ENCODE results near the gene ABLIM3. TPM values are rescaled to one million over a fixed set of nuclear protein-coding genes. Genes with fewer than 3 reads are reported as not detected.

The ABLIM3 gene
- total RNA-seq, 1 experiment from 2014 or later = 70.9 TPM

DNA sequence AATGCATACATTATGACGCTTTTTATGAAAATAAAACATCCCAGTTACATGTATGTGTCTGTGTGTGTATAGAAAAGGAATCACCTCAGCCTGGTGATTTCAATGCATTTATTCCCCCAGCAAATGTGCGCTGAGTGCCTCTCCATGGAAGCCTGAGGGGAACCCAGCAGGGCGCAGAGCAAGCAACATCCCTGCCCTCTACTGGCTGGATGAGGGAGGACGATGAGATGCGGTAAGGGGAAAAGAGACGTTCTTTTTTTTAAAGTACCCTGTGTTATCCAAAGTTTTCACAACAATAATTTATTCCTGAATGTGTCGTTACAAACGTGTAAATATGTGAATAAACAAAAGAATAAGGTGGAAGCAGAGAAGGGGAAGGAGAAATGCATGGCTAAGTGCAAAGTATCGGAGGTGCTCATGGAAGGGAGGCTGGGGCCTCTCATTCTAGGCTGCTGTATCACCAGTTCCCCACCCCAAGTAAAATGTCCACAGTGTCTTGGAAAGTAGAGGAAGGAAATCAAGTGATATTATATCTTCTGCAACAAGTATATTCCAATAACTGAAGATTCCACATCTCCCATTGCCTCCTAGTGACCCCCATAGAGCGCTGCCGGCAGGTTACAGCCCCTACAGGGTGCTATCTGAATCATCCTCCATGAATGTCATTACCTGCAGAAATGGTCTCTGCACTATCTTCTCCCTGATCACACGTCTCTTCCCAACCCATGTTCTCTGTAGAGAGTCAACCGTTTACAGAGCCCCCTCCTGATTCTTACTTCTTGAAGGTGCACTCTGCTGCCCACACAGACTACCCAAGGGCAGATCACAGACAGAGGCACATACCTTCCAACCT is 13.0 kb upstream of the ABLIM3 start:
- DNase-seq = peak; percentile 79
- intact Hi-C loops (cut with micrococcal nuclease; ENCODE audit: unreplicated experiment) = no loop called here
- Mint-ChIP-seq H3K27me3 (ENCODE audit: unreplicated experiment) (no peaks in the 10 kb centered on the region), H3K4me3 (ENCODE audit: low read depth, unreplicated experiment) (no peak overlapping the region), H3K27ac (ENCODE audit: unreplicated experiment) (peak overlapping the region; percentile 43), H3K36me3 (ENCODE audit: insufficient read depth, unreplicated experiment) (peaks cover 8% of the 10 kb centered on the region), H3K4me1 (ENCODE audit: low read depth, unreplicated experiment) (peaks cover 77% of the 10 kb centered on the region), H3K9me3 (ENCODE audit: low read depth, unreplicated experiment) (no peaks in the 10 kb centered on the region)
- BruUV-seq (replicated peaks) = no TSS peak
- CTCF ChIA-PET = interaction anchor here (0.8 to 1.6 kb wide), 3 partner anchors 26 to 144 kb away, joined by 3 read pairs; no protein-coding TSS in a partner anchor
- TF ChIP-seq, protein P1, sequence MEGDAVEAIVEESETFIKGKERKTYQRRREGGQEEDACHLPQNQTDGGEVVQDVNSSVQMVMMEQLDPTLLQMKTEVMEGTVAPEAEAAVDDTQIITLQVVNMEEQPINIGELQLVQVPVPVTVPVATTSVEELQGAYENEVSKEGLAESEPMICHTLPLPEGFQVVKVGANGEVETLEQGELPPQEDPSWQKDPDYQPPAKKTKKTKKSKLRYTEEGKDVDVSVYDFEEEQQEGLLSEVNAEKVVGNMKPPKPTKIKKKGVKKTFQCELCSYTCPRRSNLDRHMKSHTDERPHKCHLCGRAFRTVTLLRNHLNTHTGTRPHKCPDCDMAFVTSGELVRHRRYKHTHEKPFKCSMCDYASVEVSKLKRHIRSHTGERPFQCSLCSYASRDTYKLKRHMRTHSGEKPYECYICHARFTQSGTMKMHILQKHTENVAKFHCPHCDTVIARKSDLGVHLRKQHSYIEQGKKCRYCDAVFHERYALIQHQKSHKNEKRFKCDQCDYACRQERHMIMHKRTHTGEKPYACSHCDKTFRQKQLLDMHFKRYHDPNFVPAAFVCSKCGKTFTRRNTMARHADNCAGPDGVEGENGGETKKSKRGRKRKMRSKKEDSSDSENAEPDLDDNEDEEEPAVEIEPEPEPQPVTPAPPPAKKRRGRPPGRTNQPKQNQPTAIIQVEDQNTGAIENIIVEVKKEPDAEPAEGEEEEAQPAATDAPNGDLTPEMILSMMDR (IDR thresholded peaks at IDR 0.05; ENCODE audit: unreplicated experiment) = peak; percentile 83

DNA sequence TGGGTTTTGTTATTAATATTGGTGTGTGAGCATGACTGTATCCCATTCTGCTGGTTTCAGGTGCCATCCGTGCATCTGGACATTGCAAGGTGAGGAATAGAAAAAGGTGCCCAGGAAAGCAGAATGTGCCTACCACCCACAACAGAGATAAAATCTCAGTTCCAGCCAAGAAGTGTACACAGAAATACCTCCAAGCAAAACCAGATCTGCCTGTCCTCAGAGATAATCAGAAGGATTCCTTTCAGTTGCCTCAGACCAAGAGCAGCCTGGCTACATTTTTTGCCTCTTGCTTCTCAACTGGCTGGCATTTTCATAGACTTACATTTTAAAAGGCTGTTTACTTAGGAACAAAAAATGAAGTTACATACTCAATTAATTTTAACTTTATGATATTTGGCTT is 12.1 kb upstream of the ABLIM3 start:
- Mint-ChIP-seq H3K4me1 (ENCODE audit: low read depth, unreplicated experiment) (peaks cover 83% of the 10 kb centered on the region), H3K27ac (ENCODE audit: unreplicated experiment) (no peak overlapping the region), H3K36me3 (ENCODE audit: insufficient read depth, unreplicated experiment) (peaks cover 8% of the 10 kb centered on the region), H3K9me3 (ENCODE audit: low read depth, unreplicated experiment) (no peaks in the 10 kb centered on the region), H3K4me3 (ENCODE audit: low read depth, unreplicated experiment) (no peak overlapping the region), H3K27me3 (ENCODE audit: unreplicated experiment) (no peaks in the 10 kb centered on the region)
- TF ChIP-seq, protein P1 (IDR thresholded peaks at IDR 0.05; ENCODE audit: unreplicated experiment) = no peak
- CTCF ChIA-PET = interaction anchor here (0.8 kb wide), 1 partner anchor 25 kb away, joined by 3 read pairs; no protein-coding TSS in a partner anchor
- DNase-seq = no peak
- no TSS peak for BruUV-seq (replicated peaks)
- intact Hi-C loops (cut with micrococcal nuclease; ENCODE audit: unreplicated experiment) = no loop called here

DNA sequence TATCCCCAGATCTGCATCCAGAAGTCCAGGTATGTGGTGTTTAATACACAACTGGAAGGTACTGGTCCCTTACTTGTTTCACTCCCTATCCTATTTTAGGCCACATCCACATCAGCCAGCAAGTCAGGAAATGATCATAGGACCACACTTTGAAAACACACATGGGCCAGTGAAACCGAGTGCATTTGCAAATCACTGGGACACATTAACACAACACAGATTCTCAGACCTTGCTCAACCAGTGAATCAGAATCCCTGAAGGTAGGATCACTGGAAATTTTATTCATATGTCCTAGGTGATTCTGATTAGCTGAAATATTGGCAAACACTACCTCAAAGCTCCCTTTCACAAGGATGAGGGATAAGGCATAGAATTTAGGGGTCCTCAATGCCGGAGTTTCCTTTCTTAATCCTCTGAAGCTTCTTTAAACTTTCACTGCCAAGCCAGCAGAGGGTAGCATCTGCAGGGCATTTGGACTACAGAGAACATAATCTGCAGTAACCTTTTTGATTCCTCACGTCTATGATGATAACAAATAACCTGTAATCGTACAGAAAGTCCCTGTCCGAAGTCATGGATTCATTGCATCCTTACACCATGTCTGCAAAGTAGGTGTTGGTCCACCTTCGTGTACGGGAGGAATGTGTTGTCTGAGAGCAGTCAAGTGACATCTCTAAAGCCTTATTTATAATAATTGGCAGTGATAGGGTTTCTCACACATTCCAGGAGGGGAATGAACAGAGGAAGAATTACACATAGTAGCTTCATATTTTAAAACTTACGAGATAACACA is 11.0 kb upstream of the ABLIM3 start:
- Mint-ChIP-seq H3K36me3 (ENCODE audit: insufficient read depth, unreplicated experiment) (peaks cover 5% of the 10 kb centered on the region), H3K9me3 (ENCODE audit: low read depth, unreplicated experiment) (no peaks in the 10 kb centered on the region), H3K4me1 (ENCODE audit: low read depth, unreplicated experiment) (peaks cover 83% of the 10 kb centered on the region), H3K27me3 (ENCODE audit: unreplicated experiment) (no peaks in the 10 kb centered on the region), H3K4me3 (ENCODE audit: low read depth, unreplicated experiment) (no peak overlapping the region), H3K27ac (ENCODE audit: unreplicated experiment) (no peak overlapping the region)
- DNase-seq = peak; percentile 49
- BruUV-seq (replicated peaks) = no TSS peak
- TF ChIP-seq, protein P1 (IDR thresholded peaks at IDR 0.05; ENCODE audit: unreplicated experiment) = peak; percentile 64
- CTCF ChIA-PET = interaction anchor here (0.6 to 1.8 kb wide), 8 partner anchors 12 to 655 kb away, joined by 3 to 9 read pairs (median 4); no protein-coding TSS in a partner anchor
- intact Hi-C loops (cut with micrococcal nuclease; ENCODE audit: unreplicated experiment) = loop anchor here (1.0 kb wide), 3 partner anchors 99 to 139 kb away; no protein-coding TSS in a partner anchor

DNA sequence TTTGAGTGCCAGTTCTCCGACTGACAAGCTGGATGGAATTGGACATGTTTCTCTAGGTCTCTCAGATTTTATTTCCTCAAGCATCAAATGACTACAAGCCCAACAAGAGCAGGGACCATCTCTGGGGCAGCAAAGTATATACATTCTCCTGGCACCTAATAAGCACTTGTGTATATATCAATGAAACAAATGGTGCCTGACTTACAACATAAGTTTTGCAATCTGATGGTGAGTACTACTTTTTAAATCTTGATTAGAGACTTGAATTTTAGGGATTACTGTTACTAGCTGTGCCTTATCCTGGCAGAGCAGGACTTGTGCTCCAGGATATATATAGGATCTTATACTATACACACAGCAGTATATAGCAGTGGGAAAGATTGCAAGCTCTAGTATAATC is 8.8 kb upstream of the ABLIM3 start:
- Mint-ChIP-seq H3K27me3 (ENCODE audit: unreplicated experiment) (no peaks in the 10 kb centered on the region), H3K4me1 (ENCODE audit: low read depth, unreplicated experiment) (peaks cover 78% of the 10 kb centered on the region), H3K36me3 (ENCODE audit: insufficient read depth, unreplicated experiment) (no peaks in the 10 kb centered on the region), H3K27ac (ENCODE audit: unreplicated experiment) (no peak overlapping the region), H3K4me3 (ENCODE audit: low read depth, unreplicated experiment) (no peak overlapping the region), H3K9me3 (ENCODE audit: low read depth, unreplicated experiment) (no peaks in the 10 kb centered on the region)
- intact Hi-C loops (cut with micrococcal nuclease; ENCODE audit: unreplicated experiment) = no loop called here
- DNase-seq = no peak
- CTCF ChIA-PET = no interaction called here
- TF ChIP-seq, protein P1 (IDR thresholded peaks at IDR 0.05; ENCODE audit: unreplicated experiment) = no peak
- BruUV-seq (replicated peaks) = no TSS peak

All from Calu3 (cell line).